Activated effector memory CD4-positive, alpha-beta T cell treated with Interleukin-2 at 50 U/mL for 16 hours (primary cell): ENCODE results near the gene MARS1.
"Not testable (repeated sequence)": the region's sequence is repeated elsewhere in the genome, so short reads cannot be mapped to it uniquely, and the experiment has no call there.

Source experiments
- DNase-seq: peaks from one replicate; pipeline ENCODE4 v3.0.0-alpha.2; 2020

The MARS1 gene

GRCh38 chr12:57497223-57498131, 9.6 kb downstream of the MARS1 start:
- no peak for DNase-seq

GRCh38 chr12:57498132-57498502, 10.2 kb downstream of the MARS1 start:
- DNase-seq: no peak

GRCh38 chr12:57498571-57498970, 10.7 kb downstream of the MARS1 start:
- no peak for DNase-seq

GRCh38 chr12:57500213-57500612, 12.3 kb downstream of the MARS1 start:
- DNase-seq: no peak

- DNase-seq: not testable (repeated sequence)
Measured at GRCh38 chr12:57502311-57502969, 14.6 kb downstream of the MARS1 start.

GRCh38 chr12:57506541-57506940, 18.7 kb downstream of the MARS1 start:
- DNase-seq: not testable (repeated sequence)

- DNase-seq: not testable (repeated sequence)
Measured at GRCh38 chr12:57507796-57508195, 19.9 kb downstream of the MARS1 start.

GRCh38 chr12:57511161-57511560, 23.3 kb downstream of the MARS1 start:
- DNase-seq: no peak

- DNase-seq: no peak
Measured at GRCh38 chr12:57511588-57512325, 23.9 kb downstream of the MARS1 start.

- DNase-seq: no peak
Measured at GRCh38 chr12:57512665-57513064, 24.8 kb downstream of the MARS1 start.

GRCh38 chr12:57513266-57513665, 25.4 kb downstream of the MARS1 start:
- DNase-seq: no peak

- not testable (repeated sequence) for DNase-seq
Measured at GRCh38 chr12:57513677-57514076, 25.8 kb downstream of the MARS1 start.

- DNase-seq: not testable (repeated sequence)
Measured at GRCh38 chr12:57514246-57514645, 26.4 kb downstream of the MARS1 start.

GRCh38 chr12:57514720-57515407, 27.0 kb downstream of the MARS1 start:
- DNase-seq: no peak

GRCh38 chr12:57515408-57515933, 27.6 kb downstream of the MARS1 start:
- no peak for DNase-seq

GRCh38 chr12:57515934-57516541, 28.2 kb downstream of the MARS1 start:
- DNase-seq: no peak

GRCh38 chr12:57516617-57517153, 28.8 kb downstream of the MARS1 start:
- no peak for DNase-seq

- no peak for DNase-seq
Measured at GRCh38 chr12:57517187-57517586, 29.3 kb downstream of the MARS1 start.

GRCh38 chr12:57517718-57518117, 29.9 kb downstream of the MARS1 start:
- not testable (repeated sequence) for DNase-seq

- DNase-seq: no peak
Measured at GRCh38 chr12:57518176-57518919, 30.5 kb downstream of the MARS1 start.
